CD4-positive, alpha-beta T cell treated with Interleukin-15 for 4 hours (primary cell): ENCODE measurements around the gene RDX.

ENCODE experiments used
- DNase-seq: peaks from one replicate; pipeline ENCODE4 v3.0.0-alpha.2; 2020; ENCODE audit warnings: low spot score

RDX gene

DNA sequence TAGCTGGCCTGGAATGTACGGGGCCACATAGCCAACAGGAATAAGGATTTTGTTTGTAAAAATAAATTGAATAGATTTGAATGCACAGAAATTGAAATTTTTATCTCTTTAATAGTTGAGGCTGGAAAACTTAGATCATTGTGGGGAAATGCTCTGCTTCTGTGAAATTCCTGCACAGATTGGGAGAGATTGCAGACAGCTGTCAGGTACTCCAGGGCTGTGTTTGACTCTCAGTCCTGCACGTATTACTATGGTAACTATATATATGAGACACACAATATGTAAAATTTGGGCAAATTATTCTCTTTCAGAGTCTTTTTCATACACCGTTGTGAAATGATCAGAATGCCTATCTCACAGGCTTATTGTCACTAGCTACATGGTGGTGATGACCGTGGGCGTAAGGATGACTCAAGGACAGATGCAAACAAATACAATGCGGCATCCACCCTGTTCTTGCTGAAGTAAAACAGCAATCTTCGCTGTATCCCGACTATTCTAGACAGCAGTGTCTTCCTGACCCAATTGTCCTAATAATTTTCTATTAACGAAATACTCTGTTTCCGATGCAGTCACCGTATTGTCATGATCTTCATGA, 123.8 kb downstream of the RDX start:
- DNase-seq = no peak

DNA sequence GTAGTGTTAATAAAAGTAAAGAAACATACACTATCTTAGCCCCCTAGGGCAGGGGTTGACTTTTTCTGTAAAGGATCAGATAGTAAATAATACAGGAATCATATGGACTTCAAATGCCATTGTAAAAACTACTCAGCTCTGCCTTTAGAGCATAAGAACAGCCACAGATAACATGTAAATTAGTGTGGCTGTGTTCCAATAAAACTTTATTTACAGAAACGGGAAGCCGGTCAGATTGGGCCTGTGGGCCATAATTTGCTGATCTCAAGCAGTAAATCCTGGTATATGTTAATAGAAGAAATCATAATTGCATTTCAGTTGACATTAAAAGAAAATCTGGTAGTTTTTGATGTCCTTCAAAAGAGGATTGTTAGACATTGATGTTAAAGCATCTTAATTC, 126.7 kb downstream of the RDX start:
- DNase-seq = no peak

DNA sequence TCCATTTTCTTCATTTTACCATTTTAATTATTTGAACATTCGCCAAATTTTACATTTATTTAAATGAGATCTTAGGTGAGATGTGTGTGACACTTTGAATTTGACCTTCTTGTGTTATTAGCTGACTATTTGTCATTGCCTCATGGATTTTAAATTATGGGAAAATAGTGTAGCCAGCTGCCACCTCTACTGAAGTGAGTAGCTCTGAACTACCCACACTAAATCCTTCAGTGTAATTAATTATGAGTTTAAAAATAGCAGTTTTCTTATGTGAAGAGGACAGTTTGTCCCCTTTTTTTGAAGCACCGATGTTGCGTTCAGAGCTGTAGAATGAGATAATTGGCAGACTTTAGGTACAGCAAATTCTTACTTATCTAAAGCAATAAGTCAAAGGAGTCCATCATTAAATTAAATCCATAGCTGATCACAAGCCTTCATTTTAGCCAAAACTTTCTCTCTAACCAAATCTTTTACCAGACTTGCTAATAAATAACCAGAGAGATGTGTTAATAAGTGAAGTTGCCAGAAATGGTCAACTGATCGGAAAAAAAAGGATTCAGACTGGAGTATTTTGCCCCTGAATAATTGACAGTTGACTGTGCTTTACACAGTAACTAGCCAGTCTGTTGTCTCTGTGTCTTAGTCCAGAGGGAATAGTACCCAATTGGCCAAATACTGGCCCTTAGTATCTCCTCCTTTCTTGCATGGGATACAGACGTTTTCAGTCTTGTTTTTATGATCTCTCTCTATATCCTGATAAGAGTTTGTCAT, 128.2 kb downstream of the RDX start:
- DNase-seq = no peak

DNA sequence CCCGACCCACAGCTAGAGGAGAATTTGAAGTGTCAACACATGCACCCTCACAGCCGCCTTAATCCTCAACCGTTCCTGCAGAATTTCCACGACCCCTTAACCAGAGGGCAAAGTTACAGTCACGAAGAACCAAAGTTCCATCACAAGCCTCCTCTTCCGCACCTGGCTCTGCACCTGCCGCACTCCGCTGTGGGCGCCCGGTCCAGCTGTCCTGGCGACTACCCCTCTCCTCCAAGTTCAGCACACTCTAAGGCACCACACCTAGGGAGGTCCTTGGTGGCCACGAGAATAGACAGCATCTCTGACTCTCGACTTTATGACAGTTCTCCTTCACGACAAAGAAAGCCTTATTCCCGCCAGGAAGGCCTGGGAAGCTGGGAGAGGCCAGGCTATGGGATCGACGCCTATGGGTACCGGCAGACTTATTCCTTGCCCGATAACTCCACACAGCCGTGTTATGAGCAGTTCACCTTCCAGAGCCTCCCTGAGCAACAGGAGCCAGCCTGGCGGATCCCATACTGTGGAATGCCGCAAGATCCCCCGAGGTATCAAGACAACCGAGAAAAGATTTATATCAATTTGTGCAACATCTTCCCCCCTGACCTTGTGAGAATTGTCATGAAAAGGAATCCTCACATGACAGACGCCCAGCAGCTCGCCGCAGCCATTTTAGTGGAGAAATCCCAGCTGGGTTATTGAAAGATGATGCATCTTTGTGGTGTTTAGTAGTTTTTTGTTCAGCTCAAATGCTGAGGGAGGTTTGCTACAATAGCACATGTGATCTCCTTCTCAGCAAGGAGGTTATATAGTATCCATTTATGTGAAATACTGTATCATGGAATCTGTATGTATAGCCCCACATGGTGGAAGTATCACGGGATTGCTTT, 131.1 kb downstream of the RDX start:
- DNase-seq = no peak

DNA sequence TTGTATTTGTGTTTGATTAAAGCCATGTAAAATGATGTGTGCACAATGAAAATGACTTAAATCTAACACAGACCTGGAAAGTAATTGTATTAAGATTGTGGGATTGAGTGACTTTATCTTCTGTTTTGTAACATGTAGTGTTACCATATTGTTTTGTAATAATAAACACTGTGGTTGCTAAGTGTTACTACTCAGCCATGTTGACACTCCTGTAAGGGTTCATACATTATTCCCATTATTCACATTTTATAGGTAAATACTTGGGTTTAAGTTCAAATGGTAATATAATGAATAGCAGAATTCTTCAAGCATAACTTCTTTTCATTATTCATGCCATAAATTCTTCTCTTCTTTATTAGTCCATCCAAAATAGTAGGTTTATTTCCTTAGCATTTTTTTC, 134.2 kb downstream of the RDX start:
- no peak for DNase-seq

DNA sequence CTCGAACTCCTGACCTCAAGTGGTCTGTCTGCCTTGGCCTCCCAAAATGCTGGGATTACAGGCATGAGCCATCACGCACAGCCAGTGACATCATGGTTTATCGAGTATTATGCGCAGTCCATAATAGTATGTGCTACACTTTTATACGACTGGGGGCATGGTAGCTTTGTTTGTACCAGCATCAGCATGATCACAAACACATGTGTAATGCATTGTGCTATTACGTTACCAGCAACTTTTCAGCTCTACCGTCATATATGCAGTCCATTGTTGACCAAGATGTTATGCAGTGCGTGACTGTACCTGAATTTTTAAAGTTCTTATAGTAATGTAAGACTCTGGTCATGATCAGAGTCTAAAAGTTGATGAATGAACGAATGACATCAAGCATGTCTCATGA, 135.4 kb downstream of the RDX start:
- no peak for DNase-seq

DNA sequence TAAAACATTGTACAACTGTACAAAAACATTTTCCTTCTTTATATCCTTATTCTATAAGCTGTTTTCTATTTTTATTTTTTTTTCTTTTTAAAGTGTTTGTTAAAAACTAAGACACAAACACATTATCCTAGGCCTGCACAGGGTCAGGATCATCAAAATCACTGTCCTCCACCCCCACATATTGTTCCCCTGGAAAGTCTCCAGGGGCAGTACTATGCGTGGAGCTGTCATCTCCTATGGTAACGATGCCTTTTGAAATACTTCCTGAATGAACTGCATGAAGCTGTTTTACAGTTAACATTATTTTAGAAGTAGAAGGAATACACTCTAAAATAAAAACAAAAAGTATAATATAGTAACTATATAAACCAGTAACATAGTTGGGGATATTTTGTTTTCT, 136.0 kb downstream of the RDX start:
- DNase-seq = no peak

DNA sequence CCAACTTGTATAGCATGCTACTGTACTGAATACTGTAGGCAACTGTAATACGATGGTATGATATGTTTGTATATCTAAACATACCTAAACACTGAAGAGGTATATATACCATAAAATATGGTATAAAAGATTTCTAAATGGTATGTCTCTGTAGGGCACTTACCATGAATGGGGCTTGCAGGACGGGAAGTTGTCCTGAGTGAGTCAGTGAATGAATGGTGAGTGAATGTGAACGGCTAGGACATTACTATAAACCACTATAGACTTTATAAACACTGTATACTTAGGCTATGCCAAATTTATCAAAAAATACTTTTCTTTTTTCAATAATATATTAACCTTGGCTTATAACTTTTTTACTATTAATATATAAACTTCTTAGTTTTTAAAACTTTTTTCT, 136.4 kb downstream of the RDX start:
- no peak for DNase-seq

DNA sequence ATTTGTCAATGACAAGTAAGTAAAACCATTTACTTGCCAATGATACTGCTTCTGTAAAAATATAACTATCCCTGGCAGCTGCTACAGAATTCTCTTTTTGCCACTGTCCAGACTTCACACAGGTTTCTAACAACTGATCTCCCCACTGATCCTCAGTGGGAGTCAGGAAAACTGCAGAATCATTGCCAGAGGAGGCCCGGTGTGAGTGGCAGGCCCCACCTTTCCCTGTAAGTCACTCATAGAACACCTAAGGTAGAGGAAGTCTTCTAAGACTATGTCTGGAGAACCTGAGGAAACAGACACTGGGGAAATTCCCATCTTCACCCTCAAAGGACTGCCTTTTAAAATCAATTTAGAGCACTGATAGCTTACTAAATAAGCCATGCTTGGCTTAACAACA, 136.9 kb downstream of the RDX start:
- no peak for DNase-seq

DNA sequence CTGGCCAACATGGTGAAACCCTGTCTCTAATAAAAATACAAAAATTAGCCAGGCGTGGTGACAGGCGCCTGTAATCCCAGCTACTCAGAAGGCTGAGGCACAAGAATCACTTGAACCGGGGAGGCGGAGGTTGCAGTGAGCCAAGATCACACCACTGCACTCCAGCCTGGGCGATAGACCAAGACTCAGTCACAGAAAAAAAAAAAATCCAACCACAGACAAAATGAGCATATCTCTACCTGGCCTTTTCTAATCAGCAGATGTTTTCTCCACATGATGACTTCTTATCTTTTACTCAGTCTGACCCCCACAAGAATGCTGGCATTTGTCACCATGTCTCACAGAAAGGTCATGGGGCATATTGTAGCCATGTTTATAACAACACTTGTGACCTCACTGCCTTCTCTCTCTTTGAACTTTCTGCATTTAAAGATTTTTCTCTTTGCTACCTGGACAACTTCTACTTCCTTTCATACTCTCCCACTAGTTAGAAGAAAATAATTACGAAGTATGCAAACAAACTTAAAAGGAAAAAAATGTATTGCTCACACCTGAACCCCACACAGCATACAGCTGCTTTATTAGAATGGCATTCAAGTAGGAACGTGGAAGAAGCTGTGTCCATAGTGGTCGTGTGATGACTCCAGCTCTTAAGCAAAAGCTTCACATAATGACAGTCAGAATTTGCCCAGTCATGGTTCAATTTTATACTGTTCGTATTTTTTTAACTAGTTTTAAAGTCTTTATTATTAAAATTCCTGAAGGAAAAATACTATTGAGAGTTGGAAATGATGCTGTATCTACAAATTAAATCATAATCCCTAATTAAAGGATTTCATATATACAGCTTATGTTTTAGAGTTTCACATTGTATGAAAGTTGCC, 137.9 kb downstream of the RDX start:
- no peak for DNase-seq

DNA sequence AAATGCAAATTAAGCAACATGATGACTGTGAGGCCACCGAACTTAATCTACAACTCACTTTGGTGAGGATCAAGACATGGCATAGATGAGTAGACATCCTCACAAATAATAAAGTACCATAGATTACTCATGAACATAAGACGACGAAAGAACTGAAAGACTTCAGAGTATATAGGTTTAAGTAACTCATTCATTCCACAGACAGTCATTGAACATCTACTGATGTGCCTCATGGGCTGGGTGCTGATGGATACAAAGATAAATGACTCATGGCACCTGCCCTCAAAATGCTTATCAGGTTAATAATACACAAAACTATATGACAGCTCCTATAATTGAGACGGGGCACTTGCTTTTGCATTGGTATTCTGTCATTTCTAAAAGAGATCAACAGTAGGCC, 139.9 kb downstream of the RDX start:
- DNase-seq = no peak

DNA sequence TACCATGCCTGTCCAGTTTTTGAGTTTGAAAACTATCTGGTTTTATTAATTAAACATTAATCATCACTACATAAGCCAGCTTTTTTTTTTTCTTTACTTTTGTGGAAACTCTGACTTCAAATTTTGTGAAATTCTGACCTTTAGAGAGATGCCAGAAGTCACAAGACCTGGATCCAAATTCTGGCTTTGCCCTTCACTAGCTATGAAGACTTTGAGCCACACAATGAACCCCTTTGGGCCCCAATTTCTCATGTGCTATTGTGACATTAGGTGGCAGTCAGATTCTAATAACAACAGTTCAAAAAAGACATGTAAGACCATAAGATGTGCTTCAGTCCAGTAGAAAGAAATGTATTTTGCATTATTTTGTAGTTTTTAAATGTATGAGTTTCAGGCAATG, 142.9 kb downstream of the RDX start:
- DNase-seq = no peak

DNA sequence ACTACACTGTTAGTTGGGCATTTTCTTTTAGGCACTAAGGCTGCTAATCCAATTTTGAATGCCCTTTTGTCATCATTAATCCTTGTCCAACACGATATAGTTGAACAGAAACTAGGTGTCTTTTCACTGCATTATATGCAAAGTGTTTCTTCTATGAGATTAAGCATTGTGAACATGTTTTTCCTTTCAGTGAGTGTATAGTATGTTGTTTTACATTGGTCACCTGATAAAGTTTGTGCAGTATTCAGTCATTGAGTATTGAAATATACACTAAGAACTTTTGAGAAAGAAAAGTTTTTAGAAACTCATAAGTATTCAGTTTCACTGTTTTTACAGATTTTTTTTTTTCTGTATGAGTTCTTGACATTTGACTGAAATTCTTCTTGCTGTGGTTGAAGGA, 144.2 kb downstream of the RDX start:
- DNase-seq = no peak

DNA sequence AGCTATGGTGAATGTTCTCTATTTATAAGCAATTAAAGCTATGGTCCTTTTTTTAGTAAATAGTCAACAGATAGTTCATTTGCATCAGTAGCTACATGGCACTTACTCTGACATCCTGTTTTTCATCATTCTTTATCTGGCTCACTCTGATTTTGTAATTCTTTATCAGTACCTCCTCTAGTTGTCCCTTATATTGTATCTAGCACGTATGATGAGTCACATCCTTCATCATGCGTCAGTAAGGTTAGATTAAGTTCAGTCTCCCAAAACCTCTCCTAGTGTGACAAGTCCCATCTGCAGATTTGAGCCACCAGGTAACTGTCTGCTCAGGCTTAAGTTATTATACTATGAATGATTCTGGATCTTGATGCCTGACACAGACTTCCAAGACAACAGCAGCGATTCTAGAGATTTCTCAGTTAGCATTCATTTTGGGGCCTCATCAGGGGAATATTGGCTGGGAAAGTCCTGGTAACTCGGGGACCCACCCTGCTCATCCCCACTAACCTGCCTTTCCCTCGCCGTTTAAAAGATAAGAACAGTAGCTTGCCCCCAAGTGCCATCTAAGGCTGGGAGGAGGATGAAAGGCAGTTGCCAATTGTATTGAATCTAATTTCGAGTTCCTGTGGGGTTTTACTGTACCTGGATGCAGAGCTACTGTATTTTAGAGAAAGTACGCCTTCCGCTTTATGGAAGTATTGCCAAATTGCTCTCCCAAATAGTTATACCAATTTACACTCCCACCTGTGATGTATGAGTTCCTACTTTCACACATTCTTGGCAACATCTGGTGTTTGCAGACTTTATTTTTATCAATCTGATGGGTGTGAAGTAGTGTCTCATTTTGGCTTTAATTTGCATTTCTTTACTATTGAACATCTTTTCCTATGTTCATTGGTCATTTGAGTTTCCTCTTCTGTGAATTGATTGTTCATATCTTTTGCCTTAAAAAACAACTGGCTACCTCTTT, 147.4 kb downstream of the RDX start:
- DNase-seq = no peak

DNA sequence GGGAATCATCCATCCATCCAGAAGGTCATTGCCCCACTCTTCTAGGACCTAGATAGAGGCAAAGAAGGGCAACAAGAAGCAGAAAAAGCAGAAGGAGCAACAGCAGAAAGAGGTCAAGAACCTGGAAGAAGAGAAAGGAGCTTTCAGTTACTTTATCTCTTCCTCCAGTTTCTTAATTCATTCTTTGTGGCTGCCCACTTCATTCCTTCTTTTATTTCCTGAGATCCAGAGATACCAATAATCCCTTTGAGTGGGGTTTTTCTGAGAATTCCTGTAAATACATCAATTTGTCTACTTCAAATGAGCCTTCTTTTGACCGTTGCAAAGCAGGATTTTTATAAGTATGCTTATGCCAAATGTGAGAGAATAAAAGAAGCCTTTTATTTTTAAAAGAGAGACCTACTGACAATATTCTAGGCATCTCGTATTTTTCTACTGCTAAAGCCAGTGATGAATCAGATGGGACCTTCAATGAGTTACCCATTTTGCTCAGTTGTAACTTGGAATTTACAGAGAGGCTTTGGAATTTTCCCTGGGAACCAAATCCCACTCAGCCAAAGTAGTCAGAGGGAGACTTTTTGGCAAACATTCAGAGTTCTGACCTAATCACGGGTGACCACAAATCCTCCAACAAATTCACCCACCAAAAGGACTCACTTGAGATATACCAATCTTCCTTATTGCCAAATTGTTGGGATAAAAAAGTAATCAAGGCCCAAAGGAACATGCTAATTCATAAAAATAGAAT, 148.3 kb downstream of the RDX start:
- DNase-seq = no peak

DNA sequence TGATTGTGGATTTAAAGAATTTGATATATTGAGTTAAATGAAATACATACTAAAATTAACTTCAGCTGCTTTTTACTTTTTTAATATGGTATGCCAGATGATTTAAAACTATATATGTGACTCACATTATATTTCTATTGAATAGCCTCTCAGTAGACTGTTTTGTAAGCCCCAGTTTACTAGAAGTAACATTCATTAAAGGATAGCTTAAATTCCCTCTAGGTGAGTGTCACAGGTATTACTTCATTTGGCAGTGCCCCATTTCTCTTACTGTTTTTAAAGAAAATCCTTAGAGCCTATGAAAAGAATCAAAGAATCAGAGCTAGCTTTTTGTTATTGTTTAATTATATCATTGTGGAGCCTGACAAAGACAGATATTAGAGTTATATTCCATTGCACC, 154.6 kb downstream of the RDX start:
- no peak for DNase-seq

DNA sequence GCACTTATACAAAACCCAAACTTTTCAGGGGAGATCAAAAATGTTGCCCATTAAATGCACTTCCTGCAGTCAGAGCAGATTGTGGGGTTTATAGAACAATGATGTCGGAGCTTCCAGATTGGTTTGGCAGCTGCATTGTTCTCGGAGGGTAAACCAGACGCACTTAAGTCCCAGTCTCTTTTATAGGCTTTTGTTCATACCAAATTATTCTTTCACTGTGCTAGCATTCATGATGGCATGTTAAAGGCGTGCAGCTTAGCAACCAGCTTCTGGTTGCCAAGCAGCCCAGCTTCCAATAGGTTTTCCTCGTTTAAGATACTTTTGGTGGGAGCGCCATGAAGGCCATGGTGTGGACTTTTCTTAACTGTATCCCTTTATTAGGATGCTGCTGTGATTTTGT, 162.3 kb downstream of the RDX start:
- no peak for DNase-seq

DNA sequence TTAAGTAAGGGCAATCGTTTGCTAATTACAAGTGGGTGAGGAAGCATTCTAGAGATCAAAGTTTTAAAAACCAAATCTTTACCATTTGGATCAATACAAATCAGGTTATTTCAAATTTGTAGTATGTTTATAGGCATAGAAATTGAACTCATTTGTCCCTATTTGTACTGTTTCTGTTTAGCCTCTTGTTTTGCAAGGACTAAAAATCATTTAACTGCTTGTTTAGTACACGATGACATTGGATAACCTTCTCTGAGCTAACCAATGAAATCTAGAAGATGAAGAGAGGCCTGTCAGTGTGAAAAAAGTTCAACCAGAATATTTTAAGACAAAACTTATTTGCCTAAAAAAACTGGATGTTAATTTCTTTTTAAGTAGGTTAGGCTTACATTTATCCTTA, 163.3 kb downstream of the RDX start:
- no peak for DNase-seq

DNA sequence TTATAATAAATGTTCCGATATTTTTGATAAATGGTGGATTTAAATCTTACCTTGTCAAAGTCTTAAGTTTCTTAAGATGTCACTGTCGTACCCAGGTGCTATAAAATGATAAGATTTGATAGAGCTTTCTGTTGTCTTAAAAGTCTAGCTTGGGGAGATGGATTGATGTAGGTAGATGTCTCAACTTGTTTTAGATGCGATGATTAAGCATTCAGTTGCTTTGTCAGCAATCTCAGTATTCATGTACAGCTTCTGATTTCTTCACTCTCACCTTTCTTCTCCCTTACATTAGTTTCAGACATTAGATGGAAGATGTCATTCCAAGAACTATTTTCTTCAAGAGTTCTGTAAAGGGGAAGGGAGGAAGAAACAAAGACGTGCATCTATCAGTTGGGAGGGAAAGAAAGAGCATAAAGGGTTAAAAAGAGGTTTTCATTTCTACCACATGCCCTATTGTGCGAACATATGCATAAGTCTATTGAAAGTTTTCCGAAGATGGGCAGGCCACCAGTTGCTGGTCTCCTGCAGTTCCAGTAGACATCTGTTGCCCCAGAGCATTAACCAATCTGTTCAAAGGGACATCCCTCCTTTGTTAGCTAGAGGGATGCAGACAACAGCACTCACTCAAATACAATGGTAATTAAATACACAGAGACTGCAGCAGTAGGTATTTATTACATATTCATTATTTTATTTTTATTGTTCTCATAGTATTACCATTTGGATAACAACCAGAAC, 164.9 kb downstream of the RDX start:
- no peak for DNase-seq
